AG08396 (cell line): ENCODE results near the gene EPHB6.
A peak's percentile ranks its signal among the peaks of the same experiment; 100 is the strongest.

Experiments
- DNase-seq: peaks from one replicate; pipeline ENCODE4 v3.0.0; 2012; ENCODE audit warnings: low spot score, mixed read lengths

Gene EPHB6

GRCh38 chr7:142833174-142834048 lies 21.5 kb upstream of the EPHB6 start:
- DNase-seq: no peak

- no peak for DNase-seq
Measured at GRCh38 chr7:142835487-142835886, 19.4 kb upstream of the EPHB6 start.

DNA sequence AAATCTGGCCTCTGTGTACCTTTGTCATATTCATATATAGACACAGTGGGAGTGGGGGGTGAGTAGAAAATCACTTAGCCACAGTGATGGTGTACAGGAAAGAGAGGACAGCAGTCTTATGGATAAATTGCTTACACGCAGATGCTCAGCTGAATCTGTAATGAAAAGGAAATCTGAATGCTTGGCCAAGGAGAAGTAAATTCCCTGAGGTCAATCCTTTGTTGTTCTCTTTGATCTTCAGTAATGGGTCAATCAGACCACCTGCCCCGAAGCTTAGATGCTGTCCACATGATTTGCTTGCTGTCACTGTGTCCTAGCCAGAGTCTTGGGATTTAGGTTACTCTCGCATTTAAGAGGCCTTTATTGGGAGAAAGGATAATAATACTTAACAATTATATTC lies 18.4 kb upstream of the EPHB6 start:
- no peak for DNase-seq

DNA sequence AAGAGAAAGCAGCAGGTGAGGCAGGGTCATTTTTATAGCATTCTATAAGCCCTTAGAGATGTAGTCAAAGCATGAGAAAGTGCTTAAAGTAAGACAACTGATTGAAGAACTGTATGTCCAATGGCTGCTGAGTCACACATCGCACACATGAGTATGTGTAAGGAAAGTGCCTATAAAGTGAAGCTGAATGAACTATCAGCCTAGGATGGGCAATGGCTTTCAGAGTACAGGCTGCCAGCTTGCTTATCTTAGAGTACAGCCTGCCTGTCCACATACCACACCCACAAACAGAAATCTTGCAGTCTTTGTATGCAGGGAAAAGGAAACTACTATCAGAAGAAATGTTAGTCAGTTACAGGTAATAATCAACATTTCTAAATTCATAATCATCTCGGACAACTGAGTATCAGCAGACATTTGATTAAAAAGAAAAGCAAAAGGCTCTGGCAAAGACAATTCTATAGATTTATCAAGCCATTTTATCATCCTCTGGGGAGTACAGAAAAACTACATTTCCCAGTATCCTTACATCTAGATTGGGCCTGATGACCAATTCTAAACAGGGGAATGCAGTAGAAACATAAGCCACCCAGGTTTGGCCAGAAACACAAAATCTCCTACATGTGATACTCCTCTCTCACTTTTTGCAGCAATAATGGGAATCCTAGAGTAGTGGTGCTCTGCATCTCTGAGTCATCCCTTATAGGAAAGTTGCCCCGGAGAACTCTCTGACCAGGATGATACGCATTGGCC lies 16.2 kb upstream of the EPHB6 start:
- DNase-seq: no peak

DNA sequence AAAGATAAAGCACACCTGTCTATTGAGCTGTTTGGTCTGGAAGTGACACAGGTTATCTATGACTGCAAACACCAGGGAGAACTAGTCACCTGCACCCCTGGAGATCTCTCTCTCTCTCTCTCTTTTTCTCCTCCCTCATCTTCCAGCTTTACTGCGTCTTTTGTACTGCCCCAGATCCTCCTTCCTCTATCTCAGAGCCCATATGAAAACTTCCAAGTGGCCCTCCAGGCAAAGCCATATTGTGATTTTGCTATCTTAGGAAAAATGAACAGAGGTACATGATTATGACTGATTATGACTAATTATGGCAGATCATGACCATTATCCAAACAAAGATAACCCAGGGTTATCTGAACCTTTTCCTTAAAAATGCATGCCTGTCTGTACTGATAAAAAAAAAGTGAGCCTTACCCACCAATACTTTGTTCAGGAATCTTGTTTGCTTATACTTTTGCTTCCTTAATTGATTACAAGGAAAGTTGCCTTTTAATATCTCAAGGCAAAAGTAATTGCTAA lies 12.6 kb upstream of the EPHB6 start:
- DNase-seq: no peak

GRCh38 chr7:142847353-142847752 lies 7.5 kb upstream of the EPHB6 start:
- no peak for DNase-seq

GRCh38 chr7:142851269-142851668 lies 3.6 kb upstream of the EPHB6 start:
- DNase-seq: no peak

DNA sequence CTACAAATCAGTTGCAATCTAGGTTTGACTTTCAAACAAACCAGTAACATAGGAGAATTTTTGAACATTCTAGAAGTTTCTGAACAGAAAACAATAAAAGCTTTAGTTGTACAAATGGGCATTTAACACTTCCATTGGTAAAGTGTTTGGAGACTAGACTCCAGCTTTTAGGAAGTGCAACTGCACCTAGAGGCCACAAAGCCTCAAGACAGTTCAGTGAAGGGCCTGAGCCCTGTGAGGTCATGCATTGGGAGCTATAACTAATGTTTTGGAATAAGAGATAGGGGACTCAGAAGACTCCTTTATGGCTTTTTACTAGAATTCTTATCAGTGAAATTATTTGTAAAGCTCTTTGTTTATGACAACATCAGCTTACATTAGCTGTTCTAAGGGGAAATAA lies 3.0 kb upstream of the EPHB6 start:
- DNase-seq: no peak

GRCh38 chr7:142853739-142854371 lies 1.0 kb upstream of the EPHB6 start:
- DNase-seq: peak; percentile 79

GRCh38 chr7:142855114-142855743 lies 353 bp downstream of the EPHB6 start:
- no peak for DNase-seq

DNA sequence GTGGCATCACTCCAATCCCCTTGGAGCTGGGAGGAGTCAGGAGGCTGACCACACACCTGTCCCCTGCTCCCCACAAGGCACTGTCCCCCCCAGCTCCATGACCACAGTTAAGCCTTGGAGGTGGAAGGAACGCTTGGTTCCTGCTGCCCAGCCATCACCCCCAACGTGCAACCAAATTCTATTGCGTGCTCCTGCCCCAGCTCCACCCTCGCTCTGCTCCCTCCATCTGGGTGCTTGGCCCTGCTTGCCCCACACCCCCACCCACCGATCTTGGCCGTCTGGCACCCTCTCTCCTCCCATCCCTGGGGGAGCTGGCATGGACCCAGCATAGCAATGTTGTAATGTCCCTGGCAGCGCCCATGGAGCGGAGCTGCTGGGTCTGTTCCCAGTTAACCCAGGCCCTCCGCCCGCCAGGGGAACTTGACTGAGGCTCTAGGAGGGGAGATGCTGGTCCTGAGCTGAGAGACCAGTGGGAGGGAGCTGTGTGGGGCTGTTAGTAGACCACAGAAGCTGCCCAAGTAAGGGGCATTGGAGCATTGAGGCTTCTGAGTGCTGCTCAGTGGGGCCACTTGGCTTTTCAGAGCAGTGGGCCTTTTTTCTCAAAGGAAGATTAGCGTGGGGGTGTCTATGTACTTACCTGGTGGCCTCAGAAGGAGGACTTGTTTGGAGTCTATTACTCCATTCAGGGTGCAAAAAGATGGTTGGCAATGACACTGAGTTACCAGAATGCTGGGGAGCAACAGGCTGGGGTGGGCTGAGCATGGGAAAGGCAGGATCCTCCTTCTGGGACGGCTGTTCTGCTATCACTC lies 1.1 kb downstream of the EPHB6 start:
- no peak for DNase-seq

GRCh38 chr7:142856565-142857245 lies 1.8 kb downstream of the EPHB6 start:
- no peak for DNase-seq

DNA sequence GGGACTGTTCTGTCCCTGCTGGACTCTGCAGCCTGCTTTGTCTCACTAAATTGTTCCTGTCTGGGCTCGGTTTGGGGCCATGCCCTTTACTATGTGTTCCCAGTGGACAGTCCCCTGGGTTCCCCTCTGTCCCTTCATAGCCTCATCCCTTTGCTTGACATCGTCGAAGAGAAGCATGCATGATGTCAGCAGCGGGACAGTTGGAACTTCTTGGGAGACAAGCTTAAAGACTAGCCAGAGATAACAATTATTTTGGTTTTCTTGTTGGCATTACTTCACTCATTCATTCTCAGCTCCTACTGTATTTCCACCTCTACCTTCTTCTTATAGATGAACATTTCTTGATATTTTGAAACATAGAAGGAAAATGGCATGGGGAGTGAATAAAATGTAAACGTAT lies 2.7 kb downstream of the EPHB6 start:
- DNase-seq: no peak

DNA sequence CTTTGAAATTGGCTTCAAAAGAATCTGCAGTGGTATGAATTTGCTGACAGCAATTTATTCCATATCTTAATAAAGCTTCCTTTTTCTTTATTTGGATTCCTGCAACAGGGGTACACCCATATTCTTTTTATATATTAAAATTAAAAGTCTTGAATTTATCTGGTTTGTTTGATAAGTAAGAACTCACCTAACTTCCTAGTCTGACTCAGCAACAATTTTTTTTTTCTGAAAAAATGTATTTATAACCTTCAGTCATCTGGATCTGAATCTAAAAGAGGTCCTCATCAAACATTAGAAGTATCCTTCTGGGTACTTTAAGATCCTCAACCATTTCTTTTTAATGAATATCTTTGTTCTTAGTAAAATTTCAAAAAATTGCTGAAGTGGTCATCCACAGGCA lies 4.5 kb downstream of the EPHB6 start:
- no peak for DNase-seq

DNA sequence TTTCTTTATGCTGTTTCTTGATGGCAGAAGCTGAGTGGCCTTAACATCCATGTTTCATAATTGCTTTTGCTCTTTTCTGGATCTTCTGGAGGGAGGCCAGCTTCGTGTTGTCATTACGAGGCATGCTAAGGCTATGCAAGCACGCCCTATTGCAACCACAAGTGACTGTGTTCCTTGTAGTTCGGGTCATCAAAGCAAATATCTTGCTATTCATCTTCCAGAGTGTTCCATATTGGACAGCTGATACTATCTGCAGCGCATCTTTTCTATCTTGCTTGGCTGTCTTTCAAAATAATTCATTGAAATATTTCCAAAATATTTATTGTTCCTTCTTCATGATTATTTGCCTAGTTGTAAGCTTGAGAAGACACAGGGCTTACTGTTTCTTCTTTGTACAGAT lies 5.0 kb downstream of the EPHB6 start:
- DNase-seq: no peak

- no peak for DNase-seq
Measured at GRCh38 chr7:142860968-142861367, 6.1 kb downstream of the EPHB6 start.

DNA sequence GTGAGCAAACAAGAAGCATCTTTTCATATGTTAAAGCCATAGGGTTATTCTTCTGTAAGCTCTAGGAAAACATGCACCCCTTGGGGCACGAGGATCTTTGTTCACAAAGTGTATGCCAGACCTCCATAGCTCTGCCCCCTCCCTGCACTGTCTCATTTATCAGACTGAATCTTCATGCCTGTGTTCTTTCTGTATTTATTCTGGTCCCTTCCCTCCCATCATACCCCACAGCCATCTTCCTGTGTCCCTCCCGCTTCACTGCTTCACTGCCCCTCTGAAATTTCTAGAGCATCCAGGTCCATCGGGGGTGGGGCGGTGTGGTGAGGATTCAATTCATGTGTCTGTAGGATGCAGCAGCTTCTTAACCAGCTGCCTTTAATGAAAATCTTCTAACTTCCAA lies 7.5 kb downstream of the EPHB6 start:
- DNase-seq: no peak

- no peak for DNase-seq
Measured at GRCh38 chr7:142862786-142863400, 8.0 kb downstream of the EPHB6 start.

GRCh38 chr7:142863891-142864685 lies 9.2 kb downstream of the EPHB6 start:
- DNase-seq: no peak
